Common myeloid progenitor, CD34-positive (primary cell): Measurements from ENCODE around the gene CLDN22.
"Not testable (repeated sequence)": the region's sequence is repeated elsewhere in the genome, so short reads cannot be mapped to it uniquely, and the experiment has no call there.

Source experiments
- CTCF ChIA-PET: fragments of 350-600 bp; sonication (Branson Sonifier 250); formaldehyde crosslinking; loops from one replicate; lab custom pipeline; 2021; ENCODE audit warnings: antibody characterized with exemption; lab: Charles Lee
- POLR2A ChIA-PET: fragments of 350-600 bp; sonication (Branson Sonifier 250); formaldehyde crosslinking; loops from one replicate; lab custom pipeline; 2021; ENCODE audit warnings: antibody characterized with exemption; lab: Charles Lee
- DNase-seq, 3 donors: peaks; one replicate each; pipeline versions ENCODE4 v3.0.0 to v3.0.0-alpha.2; 2013
- H3K27ac ChIP-seq, 2 experiments: 1 replicate in 1 of 2; 2 replicates in 1 of 2; pipeline ENCODE4 v1.7.0; 2013; ENCODE audit warnings: inconsistent platforms in 2 of 2, low read length in 2 of 2, mild to moderate bottlenecking in 2 of 2, low read depth in 1 of 2, moderate library complexity in 1 of 2; ENCODE audit not compliant: severe bottlenecking in 2 of 2, insufficient read depth in 1 of 2, poor library complexity in 1 of 2
- H3K27me3 ChIP-seq, 5 experiments: replicated peaks in 2 of 5; 1 replicate in 3 of 5; 2 replicates in 2 of 5; pipeline versions ENCODE4 v1.6.1 to v1.7.0; 2013; ENCODE audit warnings: low read length in 4 of 5, mild to moderate bottlenecking in 2 of 5, moderate library complexity in 2 of 5, inconsistent platforms in 1 of 5; ENCODE audit not compliant: insufficient read depth in 5 of 5, control insufficient read depth in 4 of 5
- H3K36me3 ChIP-seq, 4 experiments: 1 replicate in 2 of 4; 2 replicates in 2 of 4; pipeline versions ENCODE4 v1.6.1 to v1.7.0; 2013; ENCODE audit warnings: low read length in 3 of 4, control low read depth in 1 of 4, mild to moderate bottlenecking in 1 of 4; ENCODE audit not compliant: control insufficient read depth in 4 of 4, insufficient read depth in 4 of 4
- H3K4me1 ChIP-seq, 4 experiments: 1 replicate in 3 of 4; 2 replicates in 1 of 4; pipeline versions ENCODE4 v1.6.1 to v1.7.1; 2013; ENCODE audit warnings: low read length in 3 of 4, mild to moderate bottlenecking in 3 of 4, control low read depth in 1 of 4, inconsistent platforms in 1 of 4, moderate library complexity in 1 of 4; ENCODE audit not compliant: control insufficient read depth in 4 of 4, insufficient read depth in 4 of 4; ENCODE audit errors: control extremely low read depth in 1 of 4
- H3K4me3 ChIP-seq, 7 experiments: 1 replicate in 4 of 7; 2 replicates in 3 of 7; pipeline versions ENCODE4 v1.5.1 to v1.7.0; 2013; ENCODE audit warnings: mild to moderate bottlenecking in 7 of 7, low read length in 6 of 7, moderate library complexity in 6 of 7, inconsistent platforms in 2 of 7, low read depth in 2 of 7, control low read depth in 1 of 7; ENCODE audit not compliant: insufficient read depth in 4 of 7, control insufficient read depth in 1 of 7; ENCODE audit errors: extremely low read depth in 1 of 7
- H3K9me3 ChIP-seq, 5 experiments: 1 replicate in 4 of 5; 2 replicates in 1 of 5; pipeline versions ENCODE4 v1.6.1 to v1.7.1; 2013; ENCODE audit warnings: low read length in 4 of 5, mild to moderate bottlenecking in 2 of 5, inconsistent platforms in 1 of 5, low read depth in 1 of 5, moderate library complexity in 1 of 5; ENCODE audit not compliant: control insufficient read depth in 4 of 5, insufficient read depth in 2 of 5; ENCODE audit errors: control extremely low read depth in 1 of 5
- WGBS: methylation state at CpG from one replicate; pipeline ENCODE4 v1.1.5; 2013; ENCODE audit not compliant: insufficient coverage; 5-methylcytosine and 5-hydroxymethylcytosine counted together

Gene CLDN22

DNA sequence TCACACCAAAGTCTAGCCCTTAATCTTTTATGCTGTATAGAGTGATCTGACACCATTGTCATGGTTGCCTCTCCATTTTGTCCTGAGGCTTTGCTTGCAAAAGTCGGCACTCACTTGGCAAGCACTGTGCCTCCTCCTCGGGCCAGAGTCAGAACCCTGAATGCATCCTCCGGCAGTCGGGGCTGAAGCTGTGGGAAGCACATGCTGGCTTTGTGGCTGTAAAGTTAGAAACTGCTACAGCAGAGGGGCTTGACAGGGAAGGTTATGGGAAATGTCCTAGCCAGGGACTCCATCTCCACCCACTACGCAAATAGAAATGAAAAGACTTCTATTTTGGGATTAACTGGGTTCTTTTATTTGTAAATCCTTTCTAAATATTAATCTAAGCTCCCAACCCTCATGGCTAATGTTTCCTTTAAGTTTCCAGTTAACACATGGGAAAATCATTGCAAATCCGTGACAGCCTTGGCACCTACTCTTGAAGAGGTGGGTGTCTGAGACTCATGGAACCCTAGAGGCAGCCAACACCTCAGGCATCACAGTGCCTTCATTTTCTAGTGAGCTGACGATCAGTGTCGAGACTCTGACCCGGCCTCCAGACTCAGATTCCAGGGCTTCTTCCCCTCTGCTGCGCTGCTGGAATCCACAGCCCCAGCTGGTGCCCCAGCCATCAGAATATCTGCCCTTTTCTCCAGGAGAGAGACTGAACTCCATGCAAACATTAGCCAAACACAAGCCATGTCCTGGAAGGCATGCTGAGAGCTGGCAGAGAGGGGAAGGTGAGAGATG, 10.1 kb upstream of the CLDN22 start:
- no peaks in the 10 kb centered on the region for H3K36me3 ChIP-seq
- CTCF ChIA-PET = no interaction called here
- POLR2A ChIA-PET = no interaction called here
- H3K4me3 ChIP-seq = no peak overlapping the region
- no peaks in the 10 kb centered on the region for H3K4me1 ChIP-seq
- H3K27me3 ChIP-seq = no peaks in the 10 kb centered on the region
- no peak overlapping the region for H3K27ac ChIP-seq
- H3K9me3 ChIP-seq = peaks cover 0 to 10% (median 0%) of the 10 kb centered on the region in 5 experiments
- no peak for DNase-seq
- 100% methylated on average over 6 of the region's 10 CpGs for WGBS

GRCh38 chr4:183329244-183329643, 9.2 kb upstream of the CLDN22 start:
- H3K36me3 ChIP-seq = no peaks in the 10 kb centered on the region
- no peak overlapping the region for H3K4me3 ChIP-seq
- CTCF ChIA-PET = no interaction called here
- H3K9me3 ChIP-seq = peaks cover 0 to 10% (median 0%) of the 10 kb centered on the region in 5 experiments
- no peak for DNase-seq
- no peaks in the 10 kb centered on the region for H3K4me1 ChIP-seq
- WGBS = 100% methylated on average over 2 of the region's 6 CpGs
- POLR2A ChIA-PET = no interaction called here
- H3K27me3 ChIP-seq = no peaks in the 10 kb centered on the region
- H3K27ac ChIP-seq = no peak overlapping the region

DNA sequence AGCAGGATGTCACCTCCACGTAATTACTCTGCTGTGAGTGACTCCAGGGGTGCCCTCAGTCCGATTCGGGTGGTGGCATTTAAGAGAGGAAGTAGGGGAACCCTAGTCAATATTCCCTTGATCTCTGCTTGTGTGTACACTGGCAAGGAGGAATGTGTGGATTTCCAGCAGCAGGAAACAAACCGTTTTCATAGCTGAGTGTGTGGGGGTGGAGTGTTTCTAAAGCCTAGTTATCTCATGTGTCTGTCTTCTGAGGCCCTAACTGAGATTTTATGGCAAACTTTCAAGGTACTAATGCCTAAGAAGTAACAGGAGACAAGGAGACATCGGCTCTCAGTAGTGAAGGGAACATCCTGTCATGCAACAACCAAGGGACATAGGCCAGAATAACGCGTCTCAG, 8.8 kb upstream of the CLDN22 start:
- Histone ChIP-seq H3K4me1 (no peaks in the 10 kb centered on the region), H3K4me3 (no peak overlapping the region), H3K36me3 (no peaks in the 10 kb centered on the region), H3K27me3 (no peaks in the 10 kb centered on the region), H3K27ac (no peak overlapping the region), H3K9me3 (peaks cover 0 to 10% (median 0%) of the 10 kb centered on the region in 5 experiments)
- CTCF ChIA-PET = no interaction called here
- POLR2A ChIA-PET = no interaction called here
- WGBS = 83% methylated on average over 6 of the region's 7 CpGs
- DNase-seq = no peak

DNA sequence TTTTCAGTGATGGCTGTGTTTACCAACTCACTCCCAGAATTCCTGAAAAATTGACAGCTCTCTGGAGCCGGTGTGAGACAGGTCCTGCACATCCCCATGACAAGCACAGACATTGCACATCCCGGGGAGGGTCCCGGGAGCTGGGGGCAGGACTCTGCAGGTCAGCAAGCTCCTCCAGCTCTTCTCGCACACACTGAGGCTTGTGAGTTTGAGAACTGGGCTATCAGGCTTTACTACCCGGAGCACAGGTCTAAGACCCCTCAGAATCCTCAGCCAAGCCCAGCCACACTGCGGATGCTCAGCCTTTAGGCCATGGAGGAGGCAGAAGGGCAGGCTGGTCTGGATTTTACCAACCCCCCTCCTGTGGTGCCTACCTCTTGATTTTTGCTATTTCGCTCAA, 7.8 kb upstream of the CLDN22 start:
- CTCF ChIA-PET = no interaction called here
- Histone ChIP-seq H3K27me3 (no peaks in the 10 kb centered on the region), H3K36me3 (no peaks in the 10 kb centered on the region), H3K27ac (no peak overlapping the region), H3K9me3 (peaks cover 0 to 10% (median 0%) of the 10 kb centered on the region in 5 experiments), H3K4me3 (no peak overlapping the region), H3K4me1 (no peaks in the 10 kb centered on the region)
- POLR2A ChIA-PET = no interaction called here
- DNase-seq = no peak
- 90% methylated on average over 7 of the region's 7 CpGs for WGBS

- 100% methylated on average over 1 of the region's 2 CpGs for WGBS
- no peak overlapping the region for H3K27ac ChIP-seq
- H3K4me1 ChIP-seq = no peaks in the 10 kb centered on the region
- H3K27me3 ChIP-seq = no peaks in the 10 kb centered on the region
- POLR2A ChIA-PET = no interaction called here
- no peak for DNase-seq
- H3K4me3 ChIP-seq = no peak overlapping the region
- CTCF ChIA-PET = no interaction called here
- H3K36me3 ChIP-seq = no peaks in the 10 kb centered on the region
- H3K9me3 ChIP-seq = peaks cover 0 to 10% (median 0%) of the 10 kb centered on the region in 5 experiments
These were observed 6.8 kb upstream of the CLDN22 start for GRCh38 chr4:183326853-183327252.

GRCh38 chr4:183326387-183326786, 6.3 kb upstream of the CLDN22 start:
- H3K27ac ChIP-seq, CTCF ChIA-PET, H3K27me3 ChIP-seq, H3K4me3 ChIP-seq, DNase-seq, H3K4me1 ChIP-seq, H3K36me3 ChIP-seq, POLR2A ChIA-PET: not testable (repeated sequence)
- H3K9me3 ChIP-seq = peaks cover 0 to 10% (median 0%) of the 10 kb centered on the region in 5 experiments
- WGBS = 87% methylated on average over 3 of the region's 6 CpGs

DNA sequence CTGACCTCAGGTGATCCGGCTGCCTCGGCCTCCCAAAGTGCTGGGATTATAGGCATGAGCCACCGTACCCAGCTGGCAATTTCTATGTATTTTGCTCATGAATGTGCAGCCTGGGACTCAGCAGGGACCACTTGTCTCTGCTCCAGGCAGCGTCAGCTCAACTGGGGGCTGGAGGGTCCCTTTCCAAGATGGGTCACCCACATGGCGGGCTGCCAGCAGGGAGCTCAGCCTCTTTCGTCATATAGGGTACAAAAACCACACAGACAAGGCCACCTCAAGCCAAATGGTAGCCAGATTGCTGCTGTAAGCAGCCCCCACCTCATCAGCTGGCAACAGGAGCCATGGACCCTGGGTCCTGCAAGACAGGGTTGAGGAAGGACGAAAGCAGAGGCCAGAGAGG, 4.5 kb upstream of the CLDN22 start:
- no peak for DNase-seq
- POLR2A ChIA-PET = no interaction called here
- peaks cover 0 to 10% (median 0%) of the 10 kb centered on the region in 5 experiments for H3K9me3 ChIP-seq
- no peak overlapping the region for H3K27ac ChIP-seq
- H3K4me1 ChIP-seq = no peaks in the 10 kb centered on the region
- 93% methylated on average over 6 of the region's 7 CpGs for WGBS
- no peak overlapping the region for H3K4me3 ChIP-seq
- no peaks in the 10 kb centered on the region for H3K27me3 ChIP-seq
- no peaks in the 10 kb centered on the region for H3K36me3 ChIP-seq
- CTCF ChIA-PET = interaction anchor here (1.0 kb wide), 1 partner anchor 11 kb away, joined by 3 read pairs; no protein-coding TSS in a partner anchor
